Heart left ventricle (tissue), 16 donors: ENCODE measurements around the gene SH3BP1. TPM values are rescaled to one million over a fixed set of nuclear protein-coding genes. Genes with fewer than 3 reads are reported as not detected.

Experiments used
- ATAC-seq, 4 donors: fragments of 200-7000 bp; cut with Tn5 transposase; one replicate each; pipeline ENCODE4 v1.9.1; 2020 to 2022; ENCODE audit warnings: moderate library complexity in 4 of 4, mild to moderate bottlenecking in 3 of 4, moderate number of reproducible peaks in 1 of 4
- DNase-seq, 5 donors: peaks; one replicate each; pipeline ENCODE4 v3.0.0-alpha.2; 2020
- H3K27ac ChIP-seq, 12 donors: fragments of 200-600 bp; sonication (generic) in 4 of 12; one replicate each; pipeline versions ENCODE4 v1.5.0 to v1.8.0; 2016 to 2022; ENCODE audit warnings: mild to moderate bottlenecking in 2 of 12
- H3K27me3 ChIP-seq, 9 donors: fragments of 200-600 bp; sonication (generic) in 2 of 9; one replicate each; pipeline versions ENCODE4 v1.5.1 to v1.8.0; 2016 to 2022; ENCODE audit warnings: mild to moderate bottlenecking in 3 of 9
- H3K36me3 ChIP-seq, 9 donors: fragments of 200-600 bp; sonication (generic) in 2 of 9; one replicate each; pipeline versions ENCODE4 v1.5.0 to v1.8.0; 2018 to 2022; ENCODE audit warnings: mild to moderate bottlenecking in 2 of 9
- H3K4me1 ChIP-seq, 12 donors: fragments of 200-600 bp; sonication (generic) in 4 of 12; one replicate each; pipeline versions ENCODE4 v1.5.0 to v1.8.0; 2016 to 2022; ENCODE audit warnings: mild to moderate bottlenecking in 3 of 12
- H3K4me3 ChIP-seq, 12 donors: fragments of 200-600 bp; sonication (generic) in 4 of 12; one replicate each; pipeline versions ENCODE4 v1.5.0 to v1.8.0; 2017 to 2022; ENCODE audit warnings: mild to moderate bottlenecking in 9 of 12, moderate library complexity in 4 of 12
- H3K9me3 ChIP-seq, 12 donors: fragments of 200-600 bp; sonication (generic) in 4 of 12; one replicate each; pipeline versions ENCODE4 v1.5.0 to v1.8.0; 2016 to 2022; ENCODE audit warnings: mild to moderate bottlenecking in 1 of 12
- POLR2A ChIP-seq, 2 donors: fragments of 450-650 bp; IDR thresholded peaks; one replicate each; pipeline ENCODE4 v1.6.1; 2017; ENCODE audit warnings: antibody characterized with exemption in 2 of 2, mild to moderate bottlenecking in 2 of 2, moderate library complexity in 2 of 2
- WGBS, 4 donors: extraction: QIAGEN DNeasy Blood & Tissue Kit in 2 of 4; methylation state at CpG; one replicate each; pipeline versions ENCODE4 v1.1.5 to v1.1.7; 2013 to 2018; 5-methylcytosine and 5-hydroxymethylcytosine counted together
- intact Hi-C, 10 donors: fragments of 100-400 bp; cut with DNase I; formaldehyde crosslinking; loops; one replicate each; pipeline versions ENCODE4 v1.11.1 to v1.14.2; 2022
- polyA plus RNA-seq, 2 donors: library from polyadenylated mRNA; stranded (reverse); fragments of 200-250 nt; gene quantifications; one replicate each; pipeline ENCODE4 v1.2.3, GENCODE V29; 2013
- total RNA-seq, 9 donors: library from RNA; depleted of rRNA in 2 of 9; stranded (reverse); fragments of >200 nt in 2 of 9; fragmentation: NEBNext Ultra II Directional in 3 of 9; extraction: Animal tissue kit (Norgen Biotek cat#: 25700) in 3 of 9; gene quantifications; one replicate each; pipeline versions ENCODE4 v1.1.0 to v1.2.4, GENCODE V29; 2016 to 2023
- TF ChIP-seq, protein P1 (sequence below), 12 donors: fragments of 200-600 bp; sonication (generic) in 4 of 12; IDR thresholded peaks; one replicate each; pipeline versions ENCODE4 v1.5.0 to v1.8.0; 2018 to 2022; ENCODE audit warnings: antibody characterized with exemption in 12 of 12, mild to moderate bottlenecking in 5 of 12
- donor health status: ischemic (EF 13 %, LVEDD 7.1; RV severe dilation, severe dysfunction).
- donor health status: healthy with polysubstance abuse.
- donor health status: DM: no; HTN: yes; CAD: no.
- donor health status: DM: no; HTN: no; CAD: no.
- donor health status: ischemic (EF 25% LVEDD 6.9; RV normal size, moderate dysfunction).
- donor health status: ischemic (EF 25% LVEDD 5.7; RV mildly dilated, moderate dysfunction).
- donor health status: healthy.
- donor health status: DM: yes; HTN: yes; CAD: no.
- donor health status: ischemic (EF 35%, LVEDD 5.7; RV mildly dilated, moderate dysfunction).
- donor health status: nonischemic (EF 11% LVEDD 7.7; RV severe dilation, severe dysfunction).
- donor health status: DM: yes; HTN: yes; CAD: no.
- donor health status: PGD.
- donor health status: ischemic (EF 29% LVEDD 5.4; RV normal size, mild dysfunction).
- donor health status: nonischemic (EF 23%, LVEDD 6.1; RV moderate dilation, normal function).

The SH3BP1 gene
- total and polyA plus RNA-seq, 11 donors: 0.44 to 19.7 (median 2.0) TPM

DNA sequence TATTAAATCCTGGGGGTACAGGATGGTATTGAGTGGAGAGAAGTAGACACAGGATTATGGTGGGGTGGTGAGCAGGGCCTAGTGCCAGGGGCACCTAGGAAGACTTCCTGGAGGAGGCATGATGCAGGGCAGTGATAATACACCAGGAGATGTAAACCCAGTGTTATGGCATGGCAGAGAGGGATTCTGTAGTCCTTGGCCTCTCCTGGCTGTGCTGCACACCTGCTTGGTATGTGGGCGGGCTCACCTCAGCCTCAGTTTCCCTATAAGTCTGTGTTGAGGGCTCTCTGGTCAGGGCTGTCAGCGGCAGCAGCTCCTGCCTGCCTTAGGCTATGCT, 21.2 kb downstream of the SH3BP1 start:
- peak overlapping the region in 2 of 12 donors; percentile 2 to 65 for H3K4me3 ChIP-seq
- 75 to 83% (median 78%) methylated on average over 2 of the region's 2 CpGs for WGBS, 4 donors
- no peak for ATAC-seq
- H3K36me3 ChIP-seq: peaks cover 0 to 6% (median 3%) of the 10 kb centered on the region in 9 donors
- peaks cover 0 to 60% (median 43%) of the 10 kb centered on the region in 12 donors for H3K4me1 ChIP-seq
- no peaks in the 10 kb centered on the region for H3K27me3 ChIP-seq
- DNase-seq: no peak
- peak overlapping the region in 10 of 12 donors; percentile 18 to 87 (median 70) for H3K27ac ChIP-seq
- TF ChIP-seq POLR2A (IDR thresholded peaks at IDR 0.05): no peak
- intact Hi-C loops: loop anchor here in 2 of 10 donors (2.0 kb wide), 1 partner anchor 20 kb away; no protein-coding TSS in a partner anchor
- no peaks in the 10 kb centered on the region for H3K9me3 ChIP-seq

DNA sequence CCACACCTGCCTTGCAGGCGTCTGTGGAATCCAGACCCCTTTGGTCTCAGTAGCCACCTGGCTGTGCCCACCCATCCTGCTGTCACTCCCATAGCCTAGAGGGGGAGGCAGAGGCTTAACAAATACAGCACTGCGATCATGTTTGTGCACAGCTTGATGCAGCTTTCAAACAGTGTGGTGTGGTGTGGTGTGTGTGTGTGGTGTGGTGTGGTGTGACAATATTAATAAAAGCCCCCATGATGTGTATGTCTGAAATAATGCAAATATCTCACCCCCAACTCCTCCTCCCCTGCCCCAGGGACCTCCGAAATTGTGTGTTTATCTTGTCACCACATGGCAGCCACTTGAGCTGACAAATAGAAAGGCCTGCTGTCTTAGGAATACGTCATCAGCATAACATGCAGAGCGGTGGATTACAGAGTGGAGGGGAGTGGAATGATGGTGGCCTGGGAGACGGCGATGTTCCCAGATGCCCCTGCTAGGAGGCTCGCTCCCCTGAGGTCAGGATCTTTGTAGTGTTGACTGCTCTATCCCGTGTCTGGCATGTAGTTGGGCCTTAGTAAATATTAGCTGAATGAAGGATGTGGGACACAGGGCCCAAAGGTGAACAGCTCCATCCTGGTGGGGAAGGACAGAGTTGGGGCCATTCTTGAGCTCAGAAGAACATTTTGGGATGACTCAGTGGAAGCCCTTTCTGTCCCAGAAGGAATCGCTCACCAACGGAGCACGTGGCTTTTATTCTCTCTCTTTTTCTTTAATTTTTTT, 21.9 kb downstream of the SH3BP1 start:
- Histone ChIP-seq H3K27ac (peak overlapping the region in 11 of 12 donors; percentile 18 to 87 (median 71)), H3K36me3 (peaks cover 0 to 12% (median 10%) of the 10 kb centered on the region in 9 donors), H3K27me3 (no peaks in the 10 kb centered on the region), H3K4me1 (peaks cover 0 to 56% (median 42%) of the 10 kb centered on the region in 12 donors), H3K4me3 (peak overlapping the region in 2 of 12 donors; percentile 16 to 65), H3K9me3 (no peaks in the 10 kb centered on the region)
- TF ChIP-seq, protein P1, sequence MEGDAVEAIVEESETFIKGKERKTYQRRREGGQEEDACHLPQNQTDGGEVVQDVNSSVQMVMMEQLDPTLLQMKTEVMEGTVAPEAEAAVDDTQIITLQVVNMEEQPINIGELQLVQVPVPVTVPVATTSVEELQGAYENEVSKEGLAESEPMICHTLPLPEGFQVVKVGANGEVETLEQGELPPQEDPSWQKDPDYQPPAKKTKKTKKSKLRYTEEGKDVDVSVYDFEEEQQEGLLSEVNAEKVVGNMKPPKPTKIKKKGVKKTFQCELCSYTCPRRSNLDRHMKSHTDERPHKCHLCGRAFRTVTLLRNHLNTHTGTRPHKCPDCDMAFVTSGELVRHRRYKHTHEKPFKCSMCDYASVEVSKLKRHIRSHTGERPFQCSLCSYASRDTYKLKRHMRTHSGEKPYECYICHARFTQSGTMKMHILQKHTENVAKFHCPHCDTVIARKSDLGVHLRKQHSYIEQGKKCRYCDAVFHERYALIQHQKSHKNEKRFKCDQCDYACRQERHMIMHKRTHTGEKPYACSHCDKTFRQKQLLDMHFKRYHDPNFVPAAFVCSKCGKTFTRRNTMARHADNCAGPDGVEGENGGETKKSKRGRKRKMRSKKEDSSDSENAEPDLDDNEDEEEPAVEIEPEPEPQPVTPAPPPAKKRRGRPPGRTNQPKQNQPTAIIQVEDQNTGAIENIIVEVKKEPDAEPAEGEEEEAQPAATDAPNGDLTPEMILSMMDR (IDR thresholded peaks at IDR 0.05): peak; percentile 5 to 62 (median 33)
- TF ChIP-seq POLR2A (IDR thresholded peaks at IDR 0.05): no peak
- peak in 1 of 5 donors; percentile 52 for DNase-seq
- WGBS, 4 donors: 37 to 46% (median 40%) methylated on average over 11 to 12 of the region's 12 CpGs
- intact Hi-C loops: loop anchor here in 2 of 10 donors (2.0 kb wide), 1 partner anchor 19 kb away; no protein-coding TSS in a partner anchor
- peak; percentile 12 to 37 (median 20) for ATAC-seq

DNA sequence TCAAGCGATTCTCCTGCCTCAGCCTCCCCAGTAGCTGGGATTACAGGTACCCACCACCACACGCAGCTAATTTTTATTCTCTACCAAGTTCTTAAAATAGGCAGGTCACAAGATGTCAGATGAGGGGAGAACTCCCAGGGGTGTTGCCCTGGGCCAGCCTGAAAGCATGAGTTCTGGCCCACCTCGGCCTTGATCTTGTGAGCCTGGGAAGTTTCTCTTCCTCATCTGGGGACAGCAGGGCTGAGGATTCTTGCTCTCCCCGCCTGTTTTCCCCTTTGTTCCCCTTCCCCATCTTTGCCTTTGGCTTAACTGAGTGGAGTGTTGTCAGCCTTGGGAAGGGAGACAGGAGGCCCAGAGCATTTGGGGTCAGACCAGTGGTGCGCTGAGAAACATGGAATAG, 22.6 kb downstream of the SH3BP1 start:
- Histone ChIP-seq H3K9me3 (no peaks in the 10 kb centered on the region), H3K4me1 (peaks cover 0 to 54% (median 41%) of the 10 kb centered on the region in 12 donors), H3K27ac (peak overlapping the region in 11 of 12 donors; percentile 18 to 87 (median 71)), H3K27me3 (no peaks in the 10 kb centered on the region), H3K4me3 (no peak overlapping the region), H3K36me3 (peaks cover 0 to 18% (median 13%) of the 10 kb centered on the region in 9 donors)
- 66 to 78% (median 74%) methylated on average over 5 of the region's 5 CpGs for WGBS, 4 donors
- intact Hi-C loops: loop anchor here in 1 of 10 donors (1.0 kb wide), 1 partner anchor 13 kb away; the partner anchor contains the start of gene LGALS1
- DNase-seq: no peak
- no peak for TF ChIP-seq POLR2A (IDR thresholded peaks at IDR 0.05)
- TF ChIP-seq, protein P1 (IDR thresholded peaks at IDR 0.05): no peak
- no peak for ATAC-seq

DNA sequence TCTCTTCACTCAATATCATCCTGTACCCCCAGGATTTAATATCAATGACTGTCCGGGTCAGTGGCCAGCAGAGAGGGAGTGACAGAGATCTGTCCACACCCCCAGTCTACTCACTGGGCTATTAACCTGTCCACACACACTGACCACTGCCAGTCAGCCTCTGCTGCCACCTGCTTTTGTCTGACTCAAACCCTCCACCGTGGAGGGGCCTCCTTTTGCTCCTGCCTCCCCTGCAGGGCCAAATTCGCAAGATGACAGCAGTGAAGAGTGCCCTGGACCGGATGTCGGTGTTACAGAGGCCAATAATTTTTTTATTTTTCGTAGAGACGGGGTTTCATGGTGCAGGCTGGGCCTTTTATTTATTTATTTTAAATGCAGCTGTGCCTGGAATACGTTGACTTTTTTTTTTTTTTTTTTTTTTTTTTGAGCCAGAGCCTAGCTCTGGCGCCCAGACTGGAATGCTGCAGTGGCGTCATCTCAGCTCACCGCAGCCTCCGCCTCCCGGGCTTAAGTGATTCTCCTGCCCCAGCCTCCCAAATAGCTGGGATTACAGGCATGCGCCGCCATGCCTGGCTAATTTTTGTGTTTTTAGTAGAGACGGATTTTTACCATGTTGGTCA, 24.2 kb downstream of the SH3BP1 start:
- DNase-seq (no peak), ATAC-seq (peak in 1 of 4 donors; percentile 27)
- WGBS, 4 donors: 72 to 85% (median 83%) methylated on average over 16 of the region's 16 CpGs
- no peaks in the 10 kb centered on the region for H3K27me3 ChIP-seq
- no peak overlapping the region for H3K4me3 ChIP-seq
- H3K27ac ChIP-seq: peak overlapping the region in 4 of 12 donors; percentile 6 to 84 (median 41)
- intact Hi-C loops: no loop called here
- H3K36me3 ChIP-seq: peaks cover 0 to 20% (median 13%) of the 10 kb centered on the region in 9 donors
- TF ChIP-seq, protein P1 (IDR thresholded peaks at IDR 0.05): no peak
- TF ChIP-seq POLR2A (IDR thresholded peaks at IDR 0.05): no peak
- H3K4me1 ChIP-seq: peaks cover 0 to 47% (median 33%) of the 10 kb centered on the region in 12 donors
- no peaks in the 10 kb centered on the region for H3K9me3 ChIP-seq
